Mucosa of gallbladder (tissue), 1 donor: ENCODE results near the gene TEX38. TPM values are rescaled to one million over a fixed set of nuclear protein-coding genes. Genes with fewer than 3 reads are reported as not detected.

Source experiments
- total RNA-seq: library from RNA; stranded (reverse); gene quantifications from one replicate; pipeline ENCODE4 v1.2.1, GENCODE V29; 2021
- donor health status: DM: no; HTN: no; CAD: no.

The TEX38 gene
- total RNA-seq, 1 donor from 2014 or later = 0.35 TPM

Other genes starting within 250 kb of the TEX38 start
- gene DMBX1, start 182.0 kb upstream of the TEX38 start, total RNA-seq = not detected
- gene KNCN, start 120.2 kb upstream of the TEX38 start, total RNA-seq = not detected
- gene MKNK1, start 67.6 kb upstream of the TEX38 start, total RNA-seq = 36.5 TPM
- 12.8 TPM for gene MOB3C, start 55.0 kb upstream of the TEX38 start, total RNA-seq
- gene ATPAF1, start 3.5 kb upstream of the TEX38 start, total RNA-seq = 60.5 TPM
- gene EFCAB14, start 47.3 kb downstream of the TEX38 start, total RNA-seq = 128 TPM
- gene CYP4B1, start 127.2 kb downstream of the TEX38 start, total RNA-seq = 6.7 TPM